GM12872 (cell line): ENCODE measurements around the gene B4GALT2.

ENCODE experiments used
- CTCF ChIP-seq: IDR thresholded peaks from 3 replicates; pipeline ENCODE4 v1.5.1; 2011; ENCODE audit warnings: low read depth, mild to moderate bottlenecking, low read length, moderate library complexity; ENCODE audit not compliant: insufficient read depth

B4GALT2 gene

GRCh38 chr1:43949678-43950077 is 29.3 kb upstream of the B4GALT2 start:
- no peak for TF ChIP-seq CTCF

- no peak for TF ChIP-seq CTCF
Observed at GRCh38 chr1:43951021-43951985, 27.7 kb upstream of the B4GALT2 start.

- TF ChIP-seq CTCF: no peak
Observed at GRCh38 chr1:43952731-43953346, 26.2 kb upstream of the B4GALT2 start.

- TF ChIP-seq CTCF: no peak
Observed at GRCh38 chr1:43953361-43953760, 25.6 kb upstream of the B4GALT2 start.

- no peak for TF ChIP-seq CTCF
Observed at GRCh38 chr1:43954036-43954435, 25.0 kb upstream of the B4GALT2 start.

- TF ChIP-seq CTCF: no peak
Observed at GRCh38 chr1:43956234-43956633, 22.8 kb upstream of the B4GALT2 start.

GRCh38 chr1:43957407-43958040 is 21.5 kb upstream of the B4GALT2 start:
- no peak for TF ChIP-seq CTCF
